Sigmoid colon (tissue), 7 donors: ENCODE measurements around the gene KIF26B. TPM values are rescaled to one million over a fixed set of nuclear protein-coding genes. Genes with fewer than 3 reads are reported as not detected.

Experiments used
- DNase-seq: peaks from one replicate; pipeline ENCODE4 v3.0.0-alpha.2; 2019
- H3K27ac ChIP-seq, 4 donors: fragments of 200-600 bp; sonication (generic); one replicate each; pipeline ENCODE4 v1.5.1; 2016 to 2019; ENCODE audit warnings: mild to moderate bottlenecking in 1 of 4
- H3K27me3 ChIP-seq, 3 donors: fragments of 200-600 bp; sonication (generic); one replicate each; pipeline ENCODE4 v1.5.1; 2019; ENCODE audit warnings: mild to moderate bottlenecking in 1 of 3
- H3K36me3 ChIP-seq, 4 donors: fragments of 200-600 bp; sonication (generic); one replicate each; pipeline ENCODE4 v1.5.1; 2016 to 2019
- H3K4me1 ChIP-seq, 4 donors: fragments of 200-600 bp; sonication (generic); one replicate each; pipeline ENCODE4 v1.5.1; 2017 to 2019
- H3K4me3 ChIP-seq, 4 donors: fragments of 200-600 bp; sonication (generic); one replicate each; pipeline ENCODE4 v1.5.1; 2017 to 2019; ENCODE audit warnings: mild to moderate bottlenecking in 2 of 4, moderate library complexity in 1 of 4
- H3K9me3 ChIP-seq, 4 donors: fragments of 200-600 bp in 3 of 4; sonication (generic) in 3 of 4; one replicate each; pipeline versions ENCODE4 v1.5.1 to v1.6.1; 2013 to 2019
- CTCF ChIP-seq, 4 experiments: fragments of 450-650 bp in 3 of 4; fragments of 200-600 bp in 1 of 4; IDR thresholded peaks; one replicate each; pipeline ENCODE4 v1.5.1; 2016 to 2019; ENCODE audit warnings: antibody characterized with exemption in 4 of 4, mild to moderate bottlenecking in 3 of 4, moderate library complexity in 2 of 4
- EP300 ChIP-seq, 4 donors: sonication (generic); formaldehyde crosslinking; IDR thresholded peaks; one replicate each; pipeline ENCODE4 v1.6.1; 2017; ENCODE audit warnings: antibody characterized with exemption in 4 of 4
- POLR2A ChIP-seq, 2 donors: fragments of 450-650 bp; IDR thresholded peaks; one replicate each; pipeline ENCODE4 v1.6.1; 2016; ENCODE audit warnings: antibody characterized with exemption in 2 of 2, mild to moderate bottlenecking in 2 of 2, moderate library complexity in 2 of 2
- POLR2AphosphoS5 ChIP-seq, 4 donors: sonication (generic); formaldehyde crosslinking; IDR thresholded peaks; one replicate each; pipeline ENCODE4 v1.6.1; 2017; ENCODE audit warnings: antibody characterized with exemption in 4 of 4
- WGBS, 2 donors: extraction: QIAGEN DNeasy Blood & Tissue Kit; methylation state at CpG; one replicate each; pipeline ENCODE4 v1.1.7; 2013; 5-methylcytosine and 5-hydroxymethylcytosine counted together
- intact Hi-C: fragments of 100-400 bp; cut with DNase I; formaldehyde crosslinking; loops from one replicate; pipeline ENCODE4 v1.15.1; 2023
- polyA plus RNA-seq, 3 donors: library from polyadenylated mRNA; stranded (reverse); fragments of 200-250 nt; gene quantifications; one replicate each; pipeline ENCODE4 v1.2.3, GENCODE V29; 2013
- total RNA-seq, 4 donors: library from RNA; depleted of rRNA; stranded (reverse); fragments of >200 nt; gene quantifications; one replicate each; pipeline ENCODE4 v1.1.0, GENCODE V29; 2016
- donor health status: healthy with polysubstance abuse.
- donor health status: Bipolar disorder and iron deficiency.
- donor health status: healthy.

The KIF26B gene
- total and polyA plus RNA-seq, 7 donors: under 0.01 to 5.5 (median 1.4) TPM; not detected in 1

GRCh38 chr1:245431706-245432105 lies 276.9 kb downstream of the KIF26B start:
- H3K4me1 ChIP-seq: no peaks in the 10 kb centered on the region
- intact Hi-C loops: no loop called here
- H3K36me3 ChIP-seq: no peaks in the 10 kb centered on the region
- H3K9me3 ChIP-seq: no peaks in the 10 kb centered on the region
- TF ChIP-seq POLR2A (IDR thresholded peaks at IDR 0.05): no peak
- TF ChIP-seq CTCF (IDR thresholded peaks at IDR 0.05): no peak
- TF ChIP-seq POLR2AphosphoS5 (IDR thresholded peaks at IDR 0.05): no peak
- no peak for TF ChIP-seq EP300 (IDR thresholded peaks at IDR 0.05)
- peaks cover 0 to 10% (median 0%) of the 10 kb centered on the region in 3 donors for H3K27me3 ChIP-seq
- WGBS, 2 donors: 90 to 91% methylated on average over 3 of the region's 3 CpGs
- no peak overlapping the region for H3K4me3 ChIP-seq
- no peak overlapping the region for H3K27ac ChIP-seq
- no peak for DNase-seq

DNA sequence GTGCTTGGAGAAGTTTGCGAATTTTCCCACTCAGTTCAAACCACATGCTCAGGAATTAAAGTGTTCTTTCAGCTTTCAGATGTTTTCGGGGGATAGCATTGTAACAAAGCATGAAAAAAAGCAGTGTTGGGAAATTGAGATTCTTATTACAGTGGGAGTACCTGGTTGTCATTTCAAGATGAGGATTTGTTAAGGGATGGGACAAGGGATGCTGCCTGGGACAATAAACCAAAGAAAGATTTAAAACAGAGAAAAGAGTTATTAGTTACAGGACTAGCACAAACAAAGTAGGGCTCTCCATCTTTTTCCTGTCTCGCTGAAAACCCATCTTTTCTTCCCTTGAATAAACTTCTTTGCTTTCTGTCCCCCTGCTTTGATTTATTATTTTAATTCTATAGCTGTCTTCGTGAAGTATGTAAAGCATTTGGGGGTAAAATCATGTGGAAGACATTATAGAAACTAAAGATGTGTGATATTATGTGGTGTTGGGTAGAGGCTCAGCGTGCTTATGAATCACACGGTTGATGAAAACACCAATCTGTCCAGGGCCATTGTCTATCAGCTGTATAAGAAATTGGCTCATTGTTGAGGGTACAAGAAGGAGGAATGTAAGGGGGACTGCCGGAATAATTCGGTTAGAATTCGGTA lies 277.6 kb downstream of the KIF26B start:
- whole genome bisulfite sequencing, 2 donors: 79 to 83% methylated on average over 9 of the region's 9 CpGs
- Histone ChIP-seq H3K4me3 (no peak overlapping the region), H3K9me3 (no peaks in the 10 kb centered on the region), H3K36me3 (no peaks in the 10 kb centered on the region), H3K27ac (no peak overlapping the region), H3K4me1 (no peaks in the 10 kb centered on the region), H3K27me3 (peaks cover 0 to 10% (median 0%) of the 10 kb centered on the region in 3 donors)
- no peak for DNase-seq
- TF ChIP-seq CTCF (IDR thresholded peaks at IDR 0.05) (no peak), POLR2A (IDR thresholded peaks at IDR 0.05) (no peak), POLR2AphosphoS5 (IDR thresholded peaks at IDR 0.05) (no peak), EP300 (IDR thresholded peaks at IDR 0.05) (no peak)
- intact Hi-C loops: no loop called here

GRCh38 chr1:245433561-245433960 lies 278.8 kb downstream of the KIF26B start:
- DNase-seq: no peak
- WGBS, 2 donors: 36 to 41% methylated on average over 2 of the region's 2 CpGs
- TF ChIP-seq EP300 (IDR thresholded peaks at IDR 0.05): no peak
- no peak for TF ChIP-seq CTCF (IDR thresholded peaks at IDR 0.05)
- TF ChIP-seq POLR2A (IDR thresholded peaks at IDR 0.05): no peak
- TF ChIP-seq POLR2AphosphoS5 (IDR thresholded peaks at IDR 0.05): no peak
- Histone ChIP-seq H3K4me1 (no peaks in the 10 kb centered on the region), H3K27ac (no peak overlapping the region), H3K36me3 (no peaks in the 10 kb centered on the region), H3K9me3 (no peaks in the 10 kb centered on the region), H3K27me3 (peaks cover 0 to 11% (median 0%) of the 10 kb centered on the region in 3 donors), H3K4me3 (no peak overlapping the region)
- intact Hi-C loops: no loop called here

- intact Hi-C loops: no loop called here
- H3K36me3 ChIP-seq: no peaks in the 10 kb centered on the region
- peaks cover 0 to 13% (median 0%) of the 10 kb centered on the region in 3 donors for H3K27me3 ChIP-seq
- no peaks in the 10 kb centered on the region for H3K4me1 ChIP-seq
- no peak for DNase-seq
- no peak overlapping the region for H3K27ac ChIP-seq
- TF ChIP-seq POLR2AphosphoS5 (IDR thresholded peaks at IDR 0.05): no peak
- no peak for TF ChIP-seq CTCF (IDR thresholded peaks at IDR 0.05)
- no peak for TF ChIP-seq POLR2A (IDR thresholded peaks at IDR 0.05)
- no peak for TF ChIP-seq EP300 (IDR thresholded peaks at IDR 0.05)
- 85 to 87% methylated on average over 1 of the region's 1 CpG for WGBS, 2 donors
- no peak overlapping the region for H3K4me3 ChIP-seq
- no peaks in the 10 kb centered on the region for H3K9me3 ChIP-seq
These were observed 279.5 kb downstream of the KIF26B start for GRCh38 chr1:245434280-245434679.

DNA sequence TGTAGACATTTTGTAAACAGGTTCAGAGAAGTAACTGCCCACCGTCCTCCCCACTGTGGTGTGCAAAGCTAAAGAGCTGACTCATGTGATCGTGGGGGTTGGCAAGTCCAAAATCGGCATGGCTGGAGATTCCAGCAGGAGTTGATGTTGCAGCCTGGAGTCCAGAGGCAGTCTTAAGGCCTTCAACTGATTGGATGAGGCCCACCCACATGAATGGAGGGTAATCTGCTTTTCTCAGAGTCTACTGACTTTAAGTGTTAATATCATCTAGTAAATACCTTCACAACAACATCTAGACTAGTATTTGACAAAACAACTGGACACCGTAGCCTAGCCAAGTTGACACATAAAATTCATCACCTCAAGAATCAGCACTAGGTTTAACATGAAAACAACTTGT lies 281.6 kb downstream of the KIF26B start:
- DNase-seq: no peak
- 93 to 94% methylated on average over 4 of the region's 4 CpGs for WGBS, 2 donors
- H3K27me3 ChIP-seq: peaks cover 0 to 16% (median 0%) of the 10 kb centered on the region in 3 donors
- TF ChIP-seq CTCF (IDR thresholded peaks at IDR 0.05): no peak
- TF ChIP-seq POLR2AphosphoS5 (IDR thresholded peaks at IDR 0.05): no peak
- TF ChIP-seq POLR2A (IDR thresholded peaks at IDR 0.05): no peak
- no peak for TF ChIP-seq EP300 (IDR thresholded peaks at IDR 0.05)
- H3K4me1 ChIP-seq: peaks cover 0 to 7% (median 1%) of the 10 kb centered on the region in 4 donors
- intact Hi-C loops: no loop called here
- H3K27ac ChIP-seq: no peak overlapping the region
- no peak overlapping the region for H3K4me3 ChIP-seq
- no peaks in the 10 kb centered on the region for H3K36me3 ChIP-seq
- no peaks in the 10 kb centered on the region for H3K9me3 ChIP-seq
